Germinal center (tissue), 1 donor: ENCODE results near the gene DYNLRB2.

Source experiments
- DNase-seq: peaks from one replicate; pipeline ENCODE4 v3.0.0; 2012; ENCODE audit warnings: mixed read lengths, low spot score

The DYNLRB2 gene

GRCh38 chr16:80599466-80599865, 58.7 kb downstream of the DYNLRB2 start:
- no peak for DNase-seq
